Fibroblast of villous mesenchyme (primary cell): ENCODE results near the gene EFNB2. TPM values are rescaled to one million over a fixed set of nuclear protein-coding genes. Genes with fewer than 3 reads are reported as not detected.

ENCODE experiments used
- DNase-seq: peaks from one replicate; pipeline ENCODE4 v3.0.0-alpha.2; 2010; ENCODE audit warnings: low read depth
- H3K4me3 ChIP-seq: 2 replicates; pipeline ENCODE4 v1.5.1; 2011; ENCODE audit warnings: low read depth, mild to moderate bottlenecking, low read length
- CTCF ChIP-seq: IDR thresholded peaks from 2 replicates; pipeline ENCODE4 v1.5.1; 2012; ENCODE audit warnings: low read depth, mild to moderate bottlenecking, low read length; ENCODE audit not compliant: insufficient read depth
- total RNA-seq: library from RNA; depleted of rRNA; stranded (reverse); fragments of >200 nt; gene quantifications from 2 replicates; pipeline ENCODE4 v1.2.3, GENCODE V29; 2012

Gene EFNB2, protein sequence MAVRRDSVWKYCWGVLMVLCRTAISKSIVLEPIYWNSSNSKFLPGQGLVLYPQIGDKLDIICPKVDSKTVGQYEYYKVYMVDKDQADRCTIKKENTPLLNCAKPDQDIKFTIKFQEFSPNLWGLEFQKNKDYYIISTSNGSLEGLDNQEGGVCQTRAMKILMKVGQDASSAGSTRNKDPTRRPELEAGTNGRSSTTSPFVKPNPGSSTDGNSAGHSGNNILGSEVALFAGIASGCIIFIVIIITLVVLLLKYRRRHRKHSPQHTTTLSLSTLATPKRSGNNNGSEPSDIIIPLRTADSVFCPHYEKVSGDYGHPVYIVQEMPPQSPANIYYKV
- total RNA-seq: 7.4 and 10.8 TPM in 2 replicates

DNA sequence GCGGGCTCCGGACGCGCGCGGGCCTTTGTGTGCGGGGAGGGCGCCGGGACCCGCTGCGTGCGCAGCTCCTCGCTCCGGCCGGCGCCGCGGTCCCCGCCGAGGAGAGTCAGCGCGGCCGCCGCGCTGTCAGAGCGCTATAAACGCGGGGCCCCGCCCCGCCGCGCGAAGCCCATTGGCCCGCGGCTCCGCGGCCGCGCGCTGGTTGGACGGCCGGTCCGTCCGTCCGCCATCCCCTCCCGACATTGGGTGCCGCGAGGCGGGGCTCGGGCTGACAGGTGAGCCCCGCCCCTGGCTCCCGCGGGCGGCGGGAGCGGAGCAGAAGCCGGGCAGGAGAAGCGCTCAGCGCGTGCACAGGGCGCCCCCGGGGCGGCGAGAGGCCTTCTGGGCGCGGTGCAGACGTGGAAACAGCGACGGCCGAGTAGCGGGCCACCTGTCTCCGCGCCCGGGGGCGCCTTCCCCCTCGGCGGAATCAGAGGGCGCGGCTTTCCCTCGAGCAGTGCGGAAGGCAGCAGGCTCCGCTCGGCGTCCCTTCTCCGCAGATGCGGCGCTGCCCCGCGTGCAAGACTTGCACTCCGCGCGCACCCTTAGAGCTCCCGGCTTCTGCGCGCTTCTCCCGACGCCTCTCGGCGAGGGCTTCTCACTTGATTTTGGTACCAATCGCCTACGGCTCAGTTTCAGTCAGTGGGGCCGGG, at the start of gene EFNB2:
Gene EFNB2, minus strand, starts transcription at position 111 of the 692 bp plus-strand sequence. CDS start 698 bp downstream, outside the sequence.
- TF ChIP-seq CTCF: no peak
- peak within 1 kb of the TSS; percentile 84 for H3K4me3 ChIP-seq
- peak; percentile 91 for DNase-seq

GRCh38 chr13:106581225-106581624, 45.8 kb upstream of the EFNB2 start:
- no peak for DNase-seq
- TF ChIP-seq CTCF: no peak
- H3K4me3 ChIP-seq: no peak overlapping the region

DNA sequence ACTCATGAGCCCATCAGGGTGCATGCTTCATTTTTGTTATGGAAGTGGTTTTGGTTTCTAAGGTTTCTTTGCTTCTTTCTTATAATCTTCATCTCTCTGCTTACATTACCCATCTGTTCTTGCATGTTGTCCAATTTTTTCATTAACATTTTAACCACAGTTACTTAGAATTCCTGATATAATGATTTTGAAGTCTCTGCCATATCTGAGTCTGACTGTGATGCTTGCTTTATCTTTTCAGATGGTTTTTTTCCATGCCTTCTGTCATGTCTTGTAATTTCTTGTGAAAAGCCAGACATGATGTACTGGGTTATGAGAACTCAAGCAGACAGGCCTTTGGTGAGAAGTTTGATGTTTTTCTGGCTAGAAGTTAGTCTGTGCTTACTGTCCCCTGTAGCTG, 40.4 kb upstream of the EFNB2 start:
- no peak for TF ChIP-seq CTCF
- DNase-seq: no peak
- H3K4me3 ChIP-seq: no peak overlapping the region

GRCh38 chr13:106573868-106574267, 38.4 kb upstream of the EFNB2 start:
- DNase-seq: no peak
- H3K4me3 ChIP-seq: no peak overlapping the region
- no peak for TF ChIP-seq CTCF

GRCh38 chr13:106573284-106573846, 37.9 kb upstream of the EFNB2 start:
- DNase-seq: peak; percentile 79
- no peak overlapping the region for H3K4me3 ChIP-seq
- TF ChIP-seq CTCF: no peak

DNA sequence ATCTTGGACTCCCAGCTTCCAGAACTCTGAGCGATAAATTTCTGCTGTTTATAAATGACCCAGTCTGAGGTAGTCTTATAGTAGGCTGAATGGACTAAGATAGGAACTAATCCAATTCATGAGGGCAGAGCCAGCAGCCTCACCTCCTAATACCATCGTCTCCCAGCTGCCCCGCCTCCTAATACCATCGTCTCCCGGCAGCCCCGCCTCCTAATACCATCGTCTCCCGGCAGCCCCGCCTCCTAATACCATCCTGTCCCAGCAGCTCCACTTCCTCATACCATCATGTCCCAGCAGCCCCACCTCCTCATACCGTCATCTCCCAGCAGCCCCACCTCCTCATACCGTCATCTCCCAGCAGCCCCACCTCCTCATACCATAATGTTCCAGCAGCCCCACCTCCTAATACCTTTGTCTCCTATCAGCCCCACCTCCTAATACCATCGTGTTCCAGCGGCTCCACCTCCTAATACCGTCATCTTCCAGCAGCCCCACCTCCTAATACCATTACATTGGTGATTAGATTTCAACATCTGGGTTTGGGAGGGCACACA, 34.9 kb upstream of the EFNB2 start:
- H3K4me3 ChIP-seq: peak overlapping the region; percentile 29
- peak; percentile 72 for DNase-seq
- no peak for TF ChIP-seq CTCF
